Liver (tissue), 9 donors: ENCODE results near the gene PARP2. TPM values are rescaled to one million over a fixed set of nuclear protein-coding genes. Genes with fewer than 3 reads are reported as not detected.

Experiments
- DNase-seq: peaks from one replicate; pipeline ENCODE4 v3.0.0-alpha.2; 2017; ENCODE audit warnings: low spot score
- H3K27ac ChIP-seq, 2 donors: one replicate each; pipeline ENCODE4 v1.7.0; 2013; ENCODE audit warnings: inconsistent platforms in 2 of 2, low read length in 2 of 2, control low read depth in 1 of 2, low read depth in 1 of 2, mild to moderate bottlenecking in 1 of 2
- H3K27me3 ChIP-seq, 4 donors: one replicate each; pipeline versions ENCODE4 v1.6.1 to v1.7.0; 2013; ENCODE audit warnings: low read length in 3 of 4, inconsistent platforms in 1 of 4, mild to moderate bottlenecking in 1 of 4, moderate library complexity in 1 of 4; ENCODE audit not compliant: control insufficient read depth in 4 of 4, insufficient read depth in 4 of 4
- H3K36me3 ChIP-seq, 4 donors: one replicate each; pipeline versions ENCODE4 v1.6.1 to v1.7.0; 2013; ENCODE audit warnings: low read length in 3 of 4, mild to moderate bottlenecking in 3 of 4, low read depth in 1 of 4, moderate library complexity in 1 of 4; ENCODE audit not compliant: control insufficient read depth in 4 of 4, insufficient read depth in 3 of 4
- H3K4me1 ChIP-seq, 4 donors: one replicate each; pipeline versions ENCODE4 v1.6.1 to v1.7.0; 2013; ENCODE audit warnings: low read length in 3 of 4, mild to moderate bottlenecking in 3 of 4, moderate library complexity in 1 of 4; ENCODE audit not compliant: control insufficient read depth in 4 of 4, insufficient read depth in 4 of 4
- H3K4me3 ChIP-seq, 3 donors: one replicate each; pipeline versions ENCODE4 v1.6.1 to v1.7.0; 2013; ENCODE audit warnings: low read length in 3 of 3, control low read depth in 1 of 3, low read depth in 1 of 3, mild to moderate bottlenecking in 1 of 3
- H3K9ac ChIP-seq, 2 donors: one replicate each; pipeline ENCODE4 v1.7.0; 2013; ENCODE audit warnings: low read length in 2 of 2, mild to moderate bottlenecking in 2 of 2, moderate library complexity in 2 of 2, control low read depth in 1 of 2, low read depth in 1 of 2
- H3K9me3 ChIP-seq, 4 donors: one replicate each; pipeline versions ENCODE4 v1.6.1 to v1.7.0; 2013; ENCODE audit warnings: low read length in 3 of 4; ENCODE audit not compliant: control insufficient read depth in 4 of 4
- EGR1 ChIP-seq, 2 donors: IDR thresholded peaks; 2 replicates each; pipeline ENCODE4 v1.6.1; 2016 to 2018; ENCODE audit warnings: antibody characterized with exemption in 2 of 2, low read depth in 2 of 2
- HNF4A ChIP-seq, 2 donors: conservative IDR thresholded peaks; 2 replicates each; pipeline ENCODE4 v1.6.1; 2016; ENCODE audit warnings: antibody characterized with exemption in 2 of 2, mild to moderate bottlenecking in 2 of 2
- HNF4G ChIP-seq: IDR thresholded peaks from 2 replicates; pipeline ENCODE4 v1.6.1; 2016; ENCODE audit warnings: antibody characterized with exemption
- JUND ChIP-seq, 2 donors: IDR thresholded peaks; 2 replicates each; pipeline ENCODE4 v1.6.1; 2016; ENCODE audit warnings: antibody characterized with exemption in 2 of 2
- NR2F2 ChIP-seq: IDR thresholded peaks from 2 replicates; pipeline ENCODE4 v1.6.1; 2016; ENCODE audit warnings: antibody characterized with exemption
- RXRA ChIP-seq, 2 donors: IDR thresholded peaks; 2 replicates each; pipeline ENCODE4 v1.6.1; 2017 to 2018; ENCODE audit warnings: antibody characterized with exemption in 2 of 2, mild to moderate bottlenecking in 1 of 2
- SP1 ChIP-seq: IDR thresholded peaks from 2 replicates; pipeline ENCODE4 v1.6.1; 2018; ENCODE audit warnings: antibody characterized with exemption, mild to moderate bottlenecking
- TAF1 ChIP-seq: conservative IDR thresholded peaks from 2 replicates; pipeline ENCODE4 v1.6.1; 2016; ENCODE audit warnings: antibody characterized with exemption, mild to moderate bottlenecking
- YY1 ChIP-seq: IDR thresholded peaks from 2 replicates; pipeline ENCODE4 v1.6.1; 2016; ENCODE audit warnings: antibody characterized with exemption, mild to moderate bottlenecking
- WGBS: extraction: QIAGEN DNeasy Blood & Tissue Kit; methylation state at CpG from one replicate; pipeline ENCODE4 v1.1.7; 2013; 5-methylcytosine and 5-hydroxymethylcytosine counted together
- polyA plus RNA-seq, 2 donors: library from polyadenylated mRNA; stranded (reverse) in 1 of 2; unstranded in 1 of 2; fragments of 200-250 nt in 1 of 2; fragments of >200 nt in 1 of 2; fragmentation: Nextera tagmentation in 1 of 2; extraction: Ambion mirVana in 1 of 2; gene quantifications; one replicate each; pipeline versions ENCODE4 v1.2.1 to v1.2.3, GENCODE V29; 2013 to 2015
- total RNA-seq, 2 donors: library from RNA; depleted of rRNA; stranded (reverse); fragments of >200 nt; gene quantifications; one replicate each; pipeline ENCODE4 v1.2.3, GENCODE V29; 2014
- TF ChIP-seq, protein P1 (sequence below): IDR thresholded peaks from 2 replicates; pipeline ENCODE4 v1.6.1; 2016; ENCODE audit warnings: antibody characterized with exemption
- TF ChIP-seq, protein P2 (sequence below): IDR thresholded peaks from 2 replicates; pipeline ENCODE4 v1.6.1; 2016; ENCODE audit warnings: antibody characterized with exemption
- TF ChIP-seq, protein P3 (sequence below): fragments of 150-350 bp; IDR thresholded peaks from 2 replicates; pipeline ENCODE4 v1.5.1; 2017; ENCODE audit warnings: improper control_type of control experiment, low read depth, low read length; ENCODE audit not compliant: missing input control
- TF ChIP-seq, protein P4 (sequence below): IDR thresholded peaks from 2 replicates; pipeline ENCODE4 v1.6.1; 2016; ENCODE audit warnings: antibody characterized with exemption
- donor health status: healthy.
- donor health status: healthy.
- donor health status: healthy.
- donor health status: healthy.
- donor health status: healthy.

The PARP2 gene
- total and polyA plus RNA-seq, 4 donors: 5.6 to 13.3 (median 7.2) TPM

DNA sequence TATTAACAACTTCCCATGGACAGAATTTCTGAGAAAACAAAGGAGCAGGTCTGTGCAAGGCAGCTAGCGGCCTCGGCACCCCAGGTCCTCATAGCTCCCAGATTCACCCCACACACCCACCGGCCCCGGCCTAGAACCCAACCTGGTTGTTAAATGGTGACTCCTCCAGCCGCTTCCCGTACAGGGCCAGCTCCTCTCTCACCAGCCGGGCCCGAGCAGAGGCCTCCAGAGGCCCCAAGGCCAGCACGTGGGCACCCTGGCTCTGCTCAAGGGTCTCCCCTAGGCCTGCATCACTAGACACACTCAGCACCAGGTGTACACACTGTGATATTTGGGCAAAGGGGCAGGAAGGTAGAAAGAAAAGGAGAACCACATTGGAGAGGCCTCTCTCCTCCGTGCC is 39.6 kb downstream of the PARP2 start:
- H3K9me3 ChIP-seq: no peaks in the 10 kb centered on the region
- peaks cover 26 to 86% (median 69%) of the 10 kb centered on the region in 4 donors for H3K36me3 ChIP-seq
- no peak for DNase-seq
- WGBS: 97% methylated on average over 10 of the region's 10 CpGs
- peaks cover 0 to 3% (median 0%) of the 10 kb centered on the region in 4 donors for H3K4me1 ChIP-seq
- no peak overlapping the region for H3K4me3 ChIP-seq
- TF ChIP-seq HNF4G (no peak), NR2F2 (no peak), HNF4A (conservative IDR thresholded peaks at IDR 0.05) (no peak), YY1 (no peak), TAF1 (no peak)
- TF ChIP-seq, protein P1, sequence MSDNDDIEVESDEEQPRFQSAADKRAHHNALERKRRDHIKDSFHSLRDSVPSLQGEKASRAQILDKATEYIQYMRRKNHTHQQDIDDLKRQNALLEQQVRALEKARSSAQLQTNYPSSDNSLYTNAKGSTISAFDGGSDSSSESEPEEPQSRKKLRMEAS: no peak
- TF ChIP-seq, protein P2, sequence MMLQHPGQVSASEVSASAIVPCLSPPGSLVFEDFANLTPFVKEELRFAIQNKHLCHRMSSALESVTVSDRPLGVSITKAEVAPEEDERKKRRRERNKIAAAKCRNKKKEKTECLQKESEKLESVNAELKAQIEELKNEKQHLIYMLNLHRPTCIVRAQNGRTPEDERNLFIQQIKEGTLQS: no peak
- TF ChIP-seq, protein P3, sequence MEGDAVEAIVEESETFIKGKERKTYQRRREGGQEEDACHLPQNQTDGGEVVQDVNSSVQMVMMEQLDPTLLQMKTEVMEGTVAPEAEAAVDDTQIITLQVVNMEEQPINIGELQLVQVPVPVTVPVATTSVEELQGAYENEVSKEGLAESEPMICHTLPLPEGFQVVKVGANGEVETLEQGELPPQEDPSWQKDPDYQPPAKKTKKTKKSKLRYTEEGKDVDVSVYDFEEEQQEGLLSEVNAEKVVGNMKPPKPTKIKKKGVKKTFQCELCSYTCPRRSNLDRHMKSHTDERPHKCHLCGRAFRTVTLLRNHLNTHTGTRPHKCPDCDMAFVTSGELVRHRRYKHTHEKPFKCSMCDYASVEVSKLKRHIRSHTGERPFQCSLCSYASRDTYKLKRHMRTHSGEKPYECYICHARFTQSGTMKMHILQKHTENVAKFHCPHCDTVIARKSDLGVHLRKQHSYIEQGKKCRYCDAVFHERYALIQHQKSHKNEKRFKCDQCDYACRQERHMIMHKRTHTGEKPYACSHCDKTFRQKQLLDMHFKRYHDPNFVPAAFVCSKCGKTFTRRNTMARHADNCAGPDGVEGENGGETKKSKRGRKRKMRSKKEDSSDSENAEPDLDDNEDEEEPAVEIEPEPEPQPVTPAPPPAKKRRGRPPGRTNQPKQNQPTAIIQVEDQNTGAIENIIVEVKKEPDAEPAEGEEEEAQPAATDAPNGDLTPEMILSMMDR: no peak
- no peaks in the 10 kb centered on the region for H3K27me3 ChIP-seq
- H3K27ac ChIP-seq: no peak overlapping the region
- no peak overlapping the region for H3K9ac ChIP-seq

DNA sequence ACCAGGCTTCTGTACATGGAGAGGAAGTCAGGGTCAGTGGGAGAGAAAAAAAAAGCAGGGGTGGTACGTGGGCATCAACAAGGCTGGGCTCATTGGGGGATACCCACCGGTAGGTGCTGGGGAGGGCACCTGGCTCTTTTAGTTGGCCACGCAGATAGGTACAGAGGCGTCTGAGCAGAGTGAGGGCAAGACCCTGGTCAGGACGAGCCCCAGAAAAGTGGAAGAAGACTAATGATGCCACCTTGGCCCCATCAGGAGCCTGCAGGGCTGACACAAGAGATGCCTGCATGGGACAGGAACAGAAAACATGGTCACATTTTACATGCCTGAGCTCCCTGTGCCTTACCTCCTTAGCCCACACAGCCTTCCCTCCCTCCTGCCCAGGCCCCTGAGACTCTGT is 40.2 kb downstream of the PARP2 start:
- 95% methylated on average over 5 of the region's 5 CpGs for WGBS

More for the DNA sequence above, 40.2 kb downstream of the PARP2 start:
- no peak for DNase-seq
- TF ChIP-seq, protein P4, sequence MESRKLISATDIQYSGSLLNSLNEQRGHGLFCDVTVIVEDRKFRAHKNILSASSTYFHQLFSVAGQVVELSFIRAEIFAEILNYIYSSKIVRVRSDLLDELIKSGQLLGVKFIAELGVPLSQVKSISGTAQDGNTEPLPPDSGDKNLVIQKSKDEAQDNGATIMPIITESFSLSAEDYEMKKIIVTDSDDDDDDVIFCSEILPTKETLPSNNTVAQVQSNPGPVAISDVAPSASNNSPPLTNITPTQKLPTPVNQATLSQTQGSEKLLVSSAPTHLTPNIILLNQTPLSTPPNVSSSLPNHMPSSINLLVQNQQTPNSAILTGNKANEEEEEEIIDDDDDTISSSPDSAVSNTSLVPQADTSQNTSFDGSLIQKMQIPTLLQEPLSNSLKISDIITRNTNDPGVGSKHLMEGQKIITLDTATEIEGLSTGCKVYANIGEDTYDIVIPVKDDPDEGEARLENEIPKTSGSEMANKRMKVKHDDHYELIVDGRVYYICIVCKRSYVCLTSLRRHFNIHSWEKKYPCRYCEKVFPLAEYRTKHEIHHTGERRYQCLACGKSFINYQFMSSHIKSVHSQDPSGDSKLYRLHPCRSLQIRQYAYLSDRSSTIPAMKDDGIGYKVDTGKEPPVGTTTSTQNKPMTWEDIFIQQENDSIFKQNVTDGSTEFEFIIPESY: no peak
- TF ChIP-seq TAF1 (no peak), RXRA (IDR thresholded peaks at IDR 0.05) (no peak), YY1 (no peak), SP1 (no peak), EGR1 (IDR thresholded peaks at IDR 0.05; ENCODE audit: low read depth in 2 of 2) (no peak), JUND (IDR thresholded peaks at IDR 0.05) (no peak), NR2F2 (no peak)
- TF ChIP-seq, protein P1: no peak
- TF ChIP-seq, protein P3: no peak
- no peaks in the 10 kb centered on the region for H3K9me3 ChIP-seq
- no peaks in the 10 kb centered on the region for H3K27me3 ChIP-seq
- no peak overlapping the region for H3K27ac ChIP-seq
- no peak overlapping the region for H3K9ac ChIP-seq
- peaks cover 23 to 83% (median 70%) of the 10 kb centered on the region in 4 donors for H3K36me3 ChIP-seq
- H3K4me3 ChIP-seq: no peak overlapping the region
- H3K4me1 ChIP-seq: peaks cover 0 to 3% (median 0%) of the 10 kb centered on the region in 4 donors
